Measurements from ENCODE around the gene PPFIA4.

Gene PPFIA4

DNA sequence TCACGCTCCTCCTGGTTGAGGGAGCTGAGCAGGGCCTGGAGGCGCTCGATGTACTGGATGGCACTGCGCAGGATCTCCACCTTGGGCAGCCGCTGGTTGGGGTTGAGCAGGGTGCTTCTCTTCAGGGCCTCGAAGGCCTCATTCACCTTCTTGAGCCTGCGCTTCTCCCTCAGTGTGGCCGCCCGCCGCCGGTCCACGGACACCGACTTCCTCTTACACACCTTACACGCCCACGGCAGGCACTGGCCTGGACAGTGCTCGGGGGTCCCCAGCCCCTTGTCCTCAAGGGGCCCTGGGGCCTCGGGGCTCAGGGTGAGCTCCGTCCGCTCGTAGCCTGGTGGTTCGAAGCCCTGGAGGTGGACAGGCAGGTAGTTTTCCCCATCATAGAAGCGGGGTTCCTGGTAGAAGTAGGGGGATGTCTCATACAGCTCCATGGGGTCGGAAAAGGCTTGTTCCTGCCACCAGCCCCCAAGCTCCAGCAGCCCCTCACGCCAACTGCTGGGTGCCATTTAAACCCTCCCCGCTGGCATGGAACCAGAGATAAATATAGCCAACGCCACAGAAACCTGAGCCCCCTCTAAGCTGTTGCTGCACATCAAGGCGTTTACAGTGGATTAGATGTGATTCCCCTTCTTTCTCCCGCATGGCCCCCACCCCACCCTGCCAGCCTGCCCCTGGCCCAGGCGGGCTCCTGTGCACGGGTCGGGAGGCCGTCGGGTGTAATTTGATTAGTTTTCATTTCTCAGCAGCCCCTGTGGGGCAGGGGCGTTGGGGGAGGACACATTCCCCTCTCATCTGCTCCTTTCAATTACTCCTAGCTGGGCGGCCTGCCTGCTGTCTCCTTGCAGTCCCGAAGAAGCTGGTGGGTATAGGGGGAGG lies 59.5 kb downstream of the PPFIA4 start, which contains the start of gene MYOG:
Gene MYOG (minus strand): TSS at position 485 of the 879 bp plus-strand sequence. CDS start 51 bp downstream, at position 434.
- DNase-seq, result no peak

GRCh38 chr1:203086992-203087763 lies 60.9 kb downstream of the PPFIA4 start:
- no peak for DNase-seq

DNA sequence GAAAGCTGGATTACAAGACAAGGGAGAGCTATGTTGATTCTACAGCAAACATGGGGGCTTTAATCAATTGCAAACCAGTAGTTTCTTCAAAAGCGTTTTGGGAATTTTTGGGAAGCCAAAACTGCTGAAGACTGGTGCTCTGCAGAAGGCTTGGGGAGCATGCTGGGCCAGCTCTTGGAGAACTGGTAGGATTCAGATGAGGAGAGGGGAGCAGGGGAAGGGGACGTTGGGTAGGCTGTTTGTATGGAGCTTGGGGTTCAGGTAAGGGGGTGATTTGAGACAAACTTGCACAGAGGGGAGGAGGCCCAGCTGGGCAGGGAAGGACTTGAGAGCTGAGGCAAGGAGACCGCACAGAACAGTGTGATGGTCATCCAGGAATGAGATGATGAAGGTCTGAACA lies 62.1 kb downstream of the PPFIA4 start:
- no peak for DNase-seq

- no peak for DNase-seq
These were observed 62.8 kb downstream of the PPFIA4 start for GRCh38 chr1:203089001-203089650.

- no peak for DNase-seq
These were observed 63.4 kb downstream of the PPFIA4 start for GRCh38 chr1:203089651-203090045.

GRCh38 chr1:203090421-203091198 lies 64.3 kb downstream of the PPFIA4 start:
- DNase-seq, result no peak

DNA sequence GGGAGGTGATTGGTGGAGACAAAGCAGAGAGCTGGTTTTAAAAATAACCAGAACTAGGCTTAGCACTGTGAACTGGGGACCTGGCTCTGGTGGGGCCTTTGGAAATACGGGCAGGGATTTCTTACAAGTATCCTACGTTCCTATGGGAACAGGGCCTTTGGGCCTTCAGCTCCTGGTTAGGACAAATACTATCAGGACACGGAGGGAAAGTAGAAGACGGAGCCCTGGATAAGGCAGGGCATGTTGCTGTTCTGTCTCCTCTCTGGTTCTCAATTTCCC lies 64.8 kb downstream of the PPFIA4 start:
- no peak for DNase-seq

GRCh38 chr1:203091761-203092330 lies 65.6 kb downstream of the PPFIA4 start:
- DNase-seq, result peak; percentile 15

DNA sequence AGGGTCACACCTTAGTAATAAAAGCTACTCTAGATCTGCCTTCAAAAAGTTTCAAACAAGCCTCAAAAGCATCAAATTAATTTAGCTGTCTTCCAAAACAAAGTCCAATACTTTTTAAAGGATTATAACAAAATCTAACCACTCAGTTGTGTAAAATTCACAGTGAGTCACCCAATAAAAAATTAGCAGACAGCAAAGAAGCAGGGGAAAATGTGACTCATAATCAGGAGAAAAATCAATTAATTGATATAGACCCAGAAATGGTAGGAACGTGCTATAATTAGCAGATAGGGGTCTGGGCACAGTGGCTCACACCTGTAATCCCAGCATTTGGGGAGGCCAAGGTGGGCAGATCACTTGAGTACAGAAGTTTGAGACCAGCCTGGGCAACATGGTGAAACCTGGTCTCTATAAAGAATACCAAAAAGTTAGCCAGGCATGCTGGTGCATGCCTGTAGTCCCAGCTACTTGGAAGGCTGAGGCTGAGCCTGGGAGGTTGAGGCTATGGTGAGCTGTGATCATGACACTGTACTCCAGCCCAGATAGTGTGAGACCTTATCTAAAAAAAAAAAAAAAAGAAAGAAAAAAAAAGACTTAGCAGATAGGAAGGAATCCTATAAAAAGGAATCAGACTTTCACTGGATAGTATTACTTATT lies 67.6 kb downstream of the PPFIA4 start:
- DNase-seq, result no peak

GRCh38 chr1:203095061-203095690 lies 68.9 kb downstream of the PPFIA4 start:
- no peak for DNase-seq

GRCh38 chr1:203096566-203096965 lies 70.3 kb downstream of the PPFIA4 start:
- no peak for DNase-seq

- DNase-seq, result no peak
These were observed 70.7 kb downstream of the PPFIA4 start for GRCh38 chr1:203097001-203097400.

GRCh38 chr1:203098445-203098844 lies 72.2 kb downstream of the PPFIA4 start:
- DNase-seq, result no peak

- no peak for DNase-seq
These were observed 72.7 kb downstream of the PPFIA4 start for GRCh38 chr1:203098914-203099520.

DNA sequence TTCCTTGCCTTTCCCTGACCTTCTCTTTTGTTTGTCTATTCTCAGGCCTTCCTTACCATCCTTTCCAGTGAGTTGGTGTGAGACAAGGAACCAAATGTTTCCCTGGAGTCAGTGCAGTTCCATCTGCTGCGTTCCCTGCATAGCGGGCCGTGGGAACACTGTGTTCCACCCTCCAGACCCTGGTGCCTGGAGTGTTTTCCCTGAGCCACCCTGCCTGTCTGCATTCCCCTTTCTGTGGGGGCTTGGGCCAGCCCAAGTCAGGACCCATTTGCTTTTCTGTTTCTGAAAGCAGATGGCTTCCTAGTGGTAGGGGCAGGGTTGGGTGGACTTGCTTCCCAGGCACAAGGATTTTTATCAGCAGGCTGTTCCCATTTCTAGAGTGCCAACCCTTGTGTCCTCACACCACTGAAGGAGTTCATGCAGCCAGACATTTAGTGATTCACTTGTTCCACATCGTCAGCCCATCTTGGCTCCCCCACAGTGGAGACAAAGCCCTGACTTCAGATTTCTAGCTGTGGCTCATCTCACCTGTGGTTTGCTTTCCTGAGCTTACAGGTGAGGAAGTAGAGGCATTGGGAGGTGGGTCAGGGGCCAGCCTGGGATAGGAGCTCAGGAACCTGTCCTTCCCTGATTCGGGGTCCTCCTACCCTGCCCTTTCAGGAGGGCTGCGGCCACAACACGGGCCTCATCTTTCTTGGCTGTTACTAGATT lies 73.7 kb downstream of the PPFIA4 start:
- DNase-seq, result no peak

DNA sequence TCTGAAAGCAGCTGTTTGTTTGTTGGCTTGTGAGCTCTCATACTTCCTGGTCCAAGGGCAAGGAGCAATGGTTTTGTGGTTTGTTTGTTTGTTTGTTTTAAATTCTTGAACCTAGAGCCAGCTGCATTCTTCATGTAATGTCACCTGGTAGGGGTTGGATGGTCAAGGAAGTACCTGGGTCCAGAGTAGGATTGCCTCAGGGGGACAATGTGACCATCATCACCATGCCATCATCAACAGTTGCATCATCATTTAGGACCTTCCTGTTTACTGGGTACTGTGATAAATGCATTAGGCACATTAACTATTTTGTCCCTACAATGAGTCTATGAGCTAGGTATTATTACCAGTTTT lies 74.2 kb downstream of the PPFIA4 start:
- no peak for DNase-seq

- DNase-seq, result no peak
These were observed 75.7 kb downstream of the PPFIA4 start for GRCh38 chr1:203101813-203102634.

GRCh38 chr1:203103216-203103615 lies 76.9 kb downstream of the PPFIA4 start:
- DNase-seq, result no peak

DNA sequence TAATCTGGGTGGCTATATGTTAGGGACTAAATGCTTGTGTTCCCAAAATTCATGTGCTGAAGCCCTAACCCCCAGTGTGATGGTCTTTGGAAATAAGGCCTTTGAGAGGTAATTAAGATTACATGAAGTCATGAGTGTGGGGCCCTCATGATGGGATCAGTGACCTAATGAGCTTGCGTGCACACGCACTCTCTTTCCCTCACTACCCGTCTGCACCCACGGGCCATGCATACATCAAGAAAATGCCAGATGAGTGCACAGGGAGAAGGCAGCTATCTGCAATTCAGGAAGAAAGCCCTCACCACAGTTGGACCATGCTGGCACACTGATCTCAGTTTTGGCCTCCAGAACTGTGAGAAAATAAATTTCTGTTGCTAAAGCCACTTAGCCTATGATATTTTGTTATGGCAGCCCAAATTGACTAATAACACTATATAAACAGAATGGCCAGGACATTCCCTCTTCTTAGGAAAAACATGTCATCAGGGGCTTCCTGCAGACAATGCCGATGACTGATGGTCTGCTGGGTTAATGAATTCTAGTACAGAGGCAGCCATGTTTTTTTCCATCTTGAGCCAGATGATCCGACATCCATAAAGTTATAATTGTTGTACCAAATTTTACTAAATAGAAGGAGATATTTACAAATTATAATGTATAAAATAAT lies 77.7 kb downstream of the PPFIA4 start:
- DNase-seq, result no peak
